Stomach (tissue), 9 donors: ENCODE results near the gene PRXL2A. TPM values are rescaled to one million over a fixed set of nuclear protein-coding genes. Genes with fewer than 3 reads are reported as not detected.

Experiments
- DNase-seq, 2 donors: peaks; one replicate each; pipeline versions ENCODE4 v3.0.0 to v3.0.0-alpha.2; 2013 to 2019
- H3K27ac ChIP-seq, 5 donors: fragments of 200-600 bp in 4 of 5; sonication (generic) in 4 of 5; one replicate each; pipeline ENCODE4 v1.5.1; 2013 to 2019; ENCODE audit warnings: mild to moderate bottlenecking in 1 of 5, moderate library complexity in 1 of 5
- H3K27me3 ChIP-seq, 3 donors: fragments of 200-600 bp; sonication (generic); one replicate each; pipeline ENCODE4 v1.5.1; 2017 to 2019; ENCODE audit warnings: mixed run types in 1 of 3
- H3K36me3 ChIP-seq, 4 donors: fragments of 200-600 bp; sonication (generic); 1 replicate in 3 of 4; 2 replicates in 1 of 4; pipeline ENCODE4 v1.5.1; 2016 to 2019
- H3K4me1 ChIP-seq, 4 donors: fragments of 200-600 bp; sonication (generic); one replicate each; pipeline ENCODE4 v1.5.1; 2016 to 2019
- H3K4me3 ChIP-seq, 4 donors: fragments of 200-600 bp; sonication (generic) in 3 of 4; one replicate each; pipeline ENCODE4 v1.5.1; 2016 to 2019; ENCODE audit warnings: mild to moderate bottlenecking in 1 of 4
- H3K9me3 ChIP-seq, 4 donors: fragments of 200-600 bp; sonication (generic); one replicate each; pipeline ENCODE4 v1.5.1; 2016 to 2019
- EP300 ChIP-seq: sonication (generic); formaldehyde crosslinking; IDR thresholded peaks from one replicate; pipeline ENCODE4 v1.6.1; 2017; ENCODE audit warnings: antibody characterized with exemption
- POLR2A ChIP-seq, 4 donors: fragments of 450-650 bp; IDR thresholded peaks; one replicate each; pipeline ENCODE4 v1.6.1; 2016; ENCODE audit warnings: antibody characterized with exemption in 4 of 4, control low read depth in 2 of 4, mild to moderate bottlenecking in 1 of 4, moderate library complexity in 1 of 4
- POLR2AphosphoS5 ChIP-seq, 3 donors: sonication (generic); formaldehyde crosslinking; IDR thresholded peaks; one replicate each; pipeline ENCODE4 v1.6.1; 2016; ENCODE audit warnings: antibody characterized with exemption in 3 of 3
- WGBS, 5 donors: extraction: QIAGEN DNeasy Blood & Tissue Kit in 3 of 5; methylation state at CpG; one replicate each; pipeline versions ENCODE4 v1.1.5 to v1.1.7; 2013 to 2018; 5-methylcytosine and 5-hydroxymethylcytosine counted together
- intact Hi-C: fragments of 100-400 bp; cut with DNase I; formaldehyde crosslinking; loops from one replicate; pipeline ENCODE4 v1.15.1; 2023; ENCODE audit warnings: low total_unique reads
- polyA plus RNA-seq, 3 donors: library from polyadenylated mRNA; stranded (reverse); fragments of 200-250 nt; gene quantifications; one replicate each; pipeline ENCODE4 v1.2.3, GENCODE V29; 2013
- total RNA-seq, 5 donors: library from RNA; depleted of rRNA; stranded (reverse); fragments of >200 nt; gene quantifications; one replicate each; pipeline versions ENCODE4 v1.1.0 to v1.2.3, GENCODE V29; 2014 to 2016
- TF ChIP-seq, protein P1 (sequence below), 7 experiments: fragments of 450-650 bp in 4 of 7; fragments of 200-600 bp in 3 of 7; sonication (generic) in 3 of 7; IDR thresholded peaks; one replicate each; pipeline ENCODE4 v1.5.1; 2016 to 2019; ENCODE audit warnings: antibody characterized with exemption in 7 of 7, control low read depth in 2 of 7, mild to moderate bottlenecking in 1 of 7
- donor health status: healthy with polysubstance abuse.
- donor health status: Bipolar disorder and iron deficiency.
- donor health status: healthy.

The PRXL2A gene
- total and polyA plus RNA-seq, 8 donors, result 6.7 to 56.8 (median 17.8) TPM

DNA sequence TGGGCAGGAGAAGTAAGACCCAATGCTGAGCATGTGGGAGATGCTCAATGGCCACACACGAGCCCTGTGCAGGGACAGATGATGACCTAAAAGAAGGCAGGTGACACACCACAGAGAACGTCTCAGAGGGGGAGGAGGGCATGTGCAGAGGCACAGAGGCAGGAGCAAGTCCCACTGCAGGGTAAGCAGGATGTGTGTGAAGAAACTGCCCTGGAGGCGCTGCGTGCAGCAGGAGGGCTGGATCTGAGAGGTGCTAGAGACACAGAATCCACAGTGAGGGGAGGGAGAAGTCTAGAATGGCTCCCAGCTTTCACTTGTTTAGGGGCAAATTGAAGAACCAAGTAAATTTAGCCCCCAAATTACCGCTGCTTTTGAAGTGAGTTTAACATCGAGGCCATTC lies 36.9 kb upstream of the PRXL2A start:
- 61 to 80% (median 69%) methylated on average over 6 of the region's 6 CpGs for WGBS, 5 donors
- Histone ChIP-seq H3K27ac (no peak overlapping the region), H3K9me3 (peaks cover 3 to 33% (median 16%) of the 10 kb centered on the region in 4 donors), H3K36me3 (no peaks in the 10 kb centered on the region), H3K27me3 (no peaks in the 10 kb centered on the region), H3K4me1 (no peaks in the 10 kb centered on the region), H3K4me3 (no peak overlapping the region)
- intact Hi-C loops, result no loop called here
- no peak for TF ChIP-seq POLR2AphosphoS5 (IDR thresholded peaks at IDR 0.05)
- no peak for TF ChIP-seq POLR2A (IDR thresholded peaks at IDR 0.05)
- TF ChIP-seq, protein P1, sequence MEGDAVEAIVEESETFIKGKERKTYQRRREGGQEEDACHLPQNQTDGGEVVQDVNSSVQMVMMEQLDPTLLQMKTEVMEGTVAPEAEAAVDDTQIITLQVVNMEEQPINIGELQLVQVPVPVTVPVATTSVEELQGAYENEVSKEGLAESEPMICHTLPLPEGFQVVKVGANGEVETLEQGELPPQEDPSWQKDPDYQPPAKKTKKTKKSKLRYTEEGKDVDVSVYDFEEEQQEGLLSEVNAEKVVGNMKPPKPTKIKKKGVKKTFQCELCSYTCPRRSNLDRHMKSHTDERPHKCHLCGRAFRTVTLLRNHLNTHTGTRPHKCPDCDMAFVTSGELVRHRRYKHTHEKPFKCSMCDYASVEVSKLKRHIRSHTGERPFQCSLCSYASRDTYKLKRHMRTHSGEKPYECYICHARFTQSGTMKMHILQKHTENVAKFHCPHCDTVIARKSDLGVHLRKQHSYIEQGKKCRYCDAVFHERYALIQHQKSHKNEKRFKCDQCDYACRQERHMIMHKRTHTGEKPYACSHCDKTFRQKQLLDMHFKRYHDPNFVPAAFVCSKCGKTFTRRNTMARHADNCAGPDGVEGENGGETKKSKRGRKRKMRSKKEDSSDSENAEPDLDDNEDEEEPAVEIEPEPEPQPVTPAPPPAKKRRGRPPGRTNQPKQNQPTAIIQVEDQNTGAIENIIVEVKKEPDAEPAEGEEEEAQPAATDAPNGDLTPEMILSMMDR (IDR thresholded peaks at IDR 0.05), result no peak
- no peak for TF ChIP-seq EP300
- no peak for DNase-seq

DNA sequence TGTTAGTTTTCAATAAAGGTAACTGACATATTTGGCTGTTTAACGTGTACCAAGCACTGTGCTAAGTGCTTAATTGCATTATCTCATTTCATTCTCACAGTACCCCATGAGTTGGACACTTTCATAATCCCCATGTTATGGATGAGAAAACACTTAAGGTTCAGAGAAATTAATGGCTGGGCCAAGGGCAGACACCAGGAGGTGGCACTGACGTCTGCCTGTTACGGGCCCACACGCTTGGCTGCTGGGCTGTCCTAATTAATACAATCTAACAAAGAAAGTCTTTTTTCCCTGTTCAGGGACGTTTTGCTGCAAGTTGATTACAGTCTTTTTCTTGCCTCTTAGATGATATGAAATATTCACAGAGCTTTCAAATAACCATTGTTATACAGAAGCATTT lies 35.7 kb upstream of the PRXL2A start:
- no peak overlapping the region for H3K27ac ChIP-seq
- WGBS, 5 donors, result 76 to 84% (median 82%) methylated on average over 5 of the region's 5 CpGs
- no peaks in the 10 kb centered on the region for H3K27me3 ChIP-seq
- no peak for DNase-seq
- peaks cover 0 to 21% (median 4%) of the 10 kb centered on the region in 4 donors for H3K9me3 ChIP-seq
- intact Hi-C loops, result no loop called here
- H3K36me3 ChIP-seq, result no peaks in the 10 kb centered on the region
- no peak overlapping the region for H3K4me3 ChIP-seq
- H3K4me1 ChIP-seq, result no peaks in the 10 kb centered on the region
- TF ChIP-seq EP300 (no peak), POLR2A (IDR thresholded peaks at IDR 0.05) (no peak), POLR2AphosphoS5 (IDR thresholded peaks at IDR 0.05) (no peak)
- TF ChIP-seq, protein P1 (IDR thresholded peaks at IDR 0.05), result no peak

DNA sequence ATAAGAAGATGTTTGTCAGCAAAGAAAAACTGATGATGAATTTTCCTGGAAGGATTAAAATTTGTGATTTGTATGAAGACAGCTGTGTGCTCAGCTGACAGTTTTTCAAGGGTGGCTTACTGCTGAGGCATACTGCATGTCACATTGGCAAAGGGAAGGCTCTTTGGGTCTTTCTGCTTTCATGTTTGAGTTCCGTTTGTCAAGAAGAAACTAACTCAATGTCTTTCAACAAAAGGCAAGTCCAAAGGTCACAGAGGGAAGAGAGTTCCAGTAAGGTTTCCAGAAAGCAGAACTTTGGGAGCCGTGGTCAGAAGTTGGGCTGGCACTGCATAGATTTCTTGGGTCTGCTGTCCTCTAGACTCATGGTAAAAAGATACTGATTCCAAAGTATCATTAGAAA lies 34.8 kb upstream of the PRXL2A start:
- intact Hi-C loops, result no loop called here
- Histone ChIP-seq H3K4me3 (no peak overlapping the region), H3K27ac (no peak overlapping the region), H3K36me3 (no peaks in the 10 kb centered on the region), H3K27me3 (no peaks in the 10 kb centered on the region), H3K9me3 (peaks cover 0 to 13% (median 0%) of the 10 kb centered on the region in 4 donors), H3K4me1 (peaks cover 0 to 3% (median 0%) of the 10 kb centered on the region in 4 donors)
- DNase-seq, result no peak
- no peak for TF ChIP-seq EP300
- TF ChIP-seq POLR2AphosphoS5 (IDR thresholded peaks at IDR 0.05), result no peak
- no peak for TF ChIP-seq POLR2A (IDR thresholded peaks at IDR 0.05)
- TF ChIP-seq, protein P1 (IDR thresholded peaks at IDR 0.05), result no peak
- WGBS, 5 donors, result 37 to 58% (median 50%) methylated on average over 2 of the region's 2 CpGs

DNA sequence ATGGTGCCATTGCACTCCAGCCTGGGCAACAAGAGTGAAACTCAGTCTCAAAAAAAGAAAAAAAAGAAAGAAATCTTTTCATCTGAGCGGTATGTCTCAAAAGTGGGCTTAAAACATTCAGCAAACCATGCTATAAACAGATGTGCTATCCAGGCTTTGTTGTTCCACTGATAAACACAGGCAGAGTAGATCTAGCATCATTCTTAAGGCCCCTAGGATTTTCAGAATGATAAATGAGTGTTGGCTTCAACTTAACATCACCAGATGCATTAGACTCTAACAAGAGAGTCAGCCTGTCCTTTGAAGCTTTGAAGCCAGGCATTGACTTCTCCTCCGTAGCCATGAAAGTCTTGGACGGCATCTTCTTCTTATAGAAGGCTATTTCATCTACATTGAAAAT lies 28.6 kb upstream of the PRXL2A start:
- no peaks in the 10 kb centered on the region for H3K36me3 ChIP-seq
- no peak for DNase-seq
- no peaks in the 10 kb centered on the region for H3K27me3 ChIP-seq
- no peak overlapping the region for H3K4me3 ChIP-seq
- intact Hi-C loops, result no loop called here
- peaks cover 0 to 4% (median 0%) of the 10 kb centered on the region in 4 donors for H3K4me1 ChIP-seq
- TF ChIP-seq EP300 (no peak), POLR2A (IDR thresholded peaks at IDR 0.05) (no peak), POLR2AphosphoS5 (IDR thresholded peaks at IDR 0.05) (no peak)
- TF ChIP-seq, protein P1 (IDR thresholded peaks at IDR 0.05), result no peak
- WGBS, 5 donors, result 26 to 70% (median 50%) methylated on average over 3 of the region's 3 CpGs
- H3K9me3 ChIP-seq, result no peaks in the 10 kb centered on the region
- H3K27ac ChIP-seq, result no peak overlapping the region
